CD4-positive, alpha-beta T cell treated with Interleukin-15 for 1 hour (primary cell): ENCODE results near the gene CUEDC1.

Experiments used
- DNase-seq: peaks from one replicate; pipeline ENCODE4 v3.0.0-alpha.2; 2020

The CUEDC1 gene, protein sequence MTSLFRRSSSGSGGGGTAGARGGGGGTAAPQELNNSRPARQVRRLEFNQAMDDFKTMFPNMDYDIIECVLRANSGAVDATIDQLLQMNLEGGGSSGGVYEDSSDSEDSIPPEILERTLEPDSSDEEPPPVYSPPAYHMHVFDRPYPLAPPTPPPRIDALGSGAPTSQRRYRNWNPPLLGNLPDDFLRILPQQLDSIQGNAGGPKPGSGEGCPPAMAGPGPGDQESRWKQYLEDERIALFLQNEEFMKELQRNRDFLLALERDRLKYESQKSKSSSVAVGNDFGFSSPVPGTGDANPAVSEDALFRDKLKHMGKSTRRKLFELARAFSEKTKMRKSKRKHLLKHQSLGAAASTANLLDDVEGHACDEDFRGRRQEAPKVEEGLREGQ

DNA sequence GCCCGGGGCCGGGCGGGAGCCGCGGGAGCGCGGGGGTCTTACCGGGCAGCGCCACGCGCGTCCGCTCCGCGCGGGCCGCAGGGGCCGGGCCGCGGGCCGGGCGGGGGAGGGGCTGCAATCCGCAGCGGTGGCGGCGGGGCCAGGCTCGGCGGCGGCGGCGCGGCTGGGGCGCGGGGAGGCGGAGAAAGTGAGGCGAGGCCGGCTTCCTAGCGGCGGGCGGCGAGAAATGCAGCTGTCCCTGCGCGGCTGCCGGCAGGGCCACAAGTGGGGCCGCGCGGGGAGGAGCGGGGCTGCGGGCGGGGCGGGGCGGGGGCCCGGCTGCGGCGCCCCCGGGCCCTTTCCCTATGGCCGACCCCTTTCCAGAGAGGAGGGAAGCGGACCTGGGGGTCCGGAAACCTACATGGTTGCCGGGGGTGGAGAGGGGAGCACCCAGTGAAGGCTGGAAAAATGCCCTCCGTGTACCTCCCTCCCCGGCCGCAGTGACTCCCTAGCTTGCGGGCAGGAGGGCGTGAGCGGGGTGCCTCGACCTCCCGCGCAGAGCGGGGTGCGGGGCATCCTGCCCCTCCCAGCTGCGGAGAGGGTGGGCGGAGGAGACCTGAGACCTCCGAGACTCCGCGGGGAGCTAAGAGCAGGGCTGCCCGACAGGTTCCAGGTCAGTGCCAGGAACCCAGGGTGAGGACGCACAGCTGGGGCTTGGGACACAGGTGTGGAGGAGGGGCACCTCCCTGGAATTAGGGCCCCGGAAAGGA lies at the start of gene CUEDC1:
Gene CUEDC1, minus strand, starts transcription at position 230 of the 749 bp plus-strand sequence. CDS start 69,848 bp downstream, outside the sequence.
- peak; percentile 63 for DNase-seq

DNA sequence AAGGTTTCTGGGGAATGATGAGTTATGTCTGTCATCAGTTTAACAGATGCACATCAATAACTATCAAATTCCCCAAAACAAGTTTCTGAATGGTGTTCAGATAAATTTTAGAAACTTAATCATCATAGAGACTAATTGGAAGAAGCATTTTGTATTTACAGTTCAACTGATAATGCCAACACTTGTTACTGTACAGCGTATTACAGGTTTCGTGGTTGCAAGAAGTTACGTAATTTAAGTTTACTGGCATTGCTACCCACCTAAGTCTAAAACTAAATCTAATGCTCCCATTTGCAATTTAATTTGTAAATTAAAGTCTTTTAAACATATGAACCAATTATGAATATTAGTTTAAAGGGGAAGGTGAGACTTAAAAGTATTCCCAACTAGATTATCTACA lies 48.8 kb upstream of the CUEDC1 start:
- no peak for DNase-seq

DNA sequence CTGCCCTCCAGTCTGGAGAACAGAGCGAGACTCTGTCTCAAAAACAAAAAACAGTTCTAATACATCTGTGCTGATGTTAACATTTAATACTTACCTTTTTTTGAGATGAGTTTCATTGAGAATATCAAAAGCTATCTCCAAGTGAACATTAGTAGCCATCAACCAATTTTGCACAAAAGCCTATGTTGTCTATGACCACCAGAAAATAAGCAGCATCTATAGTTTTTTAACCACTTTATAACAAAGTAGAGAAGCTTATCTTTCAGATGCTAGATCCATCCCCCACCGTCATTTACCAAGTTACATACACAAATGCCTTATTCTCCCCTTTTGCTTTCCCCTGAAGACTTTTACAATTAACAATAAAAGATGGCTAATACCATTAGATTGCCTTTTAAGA lies 47.8 kb upstream of the CUEDC1 start:
- DNase-seq, result no peak

DNA sequence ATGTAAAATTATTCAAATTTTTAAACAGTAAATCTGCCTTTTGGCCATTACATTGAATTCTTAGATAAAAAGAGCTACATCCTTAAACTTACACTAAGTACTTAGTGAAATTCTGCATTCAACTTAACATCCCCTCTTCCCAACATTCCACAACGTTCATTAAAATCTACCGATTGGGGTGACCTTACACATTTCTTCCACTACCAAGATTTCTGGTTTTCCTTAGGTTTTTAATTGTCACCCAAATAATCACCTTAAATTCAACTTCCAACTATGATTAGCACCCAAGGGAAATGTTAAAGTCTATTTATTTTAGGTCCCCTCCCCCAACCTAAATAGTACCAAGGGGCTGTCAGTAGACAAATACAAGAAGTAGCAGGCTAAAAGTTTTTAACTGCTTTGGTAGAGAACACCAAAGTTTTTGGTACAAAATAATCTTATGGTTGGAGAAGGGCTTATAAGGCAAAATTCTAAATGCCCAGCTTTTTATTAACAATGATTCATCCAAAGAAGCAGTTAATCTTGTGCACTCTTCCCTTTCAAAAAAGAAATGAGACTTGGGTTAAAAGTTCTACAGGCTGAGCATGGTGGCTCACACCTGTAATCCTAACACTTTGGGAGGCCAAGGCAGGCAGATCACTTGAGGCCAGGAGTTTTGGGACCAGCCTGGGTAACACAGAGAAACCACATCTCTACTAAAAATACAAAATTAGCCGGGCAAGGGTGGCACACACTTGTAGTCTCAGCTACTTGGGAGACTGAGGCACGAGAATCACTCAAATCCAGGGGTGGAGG lies 47.1 kb upstream of the CUEDC1 start:
- DNase-seq, result no peak

DNA sequence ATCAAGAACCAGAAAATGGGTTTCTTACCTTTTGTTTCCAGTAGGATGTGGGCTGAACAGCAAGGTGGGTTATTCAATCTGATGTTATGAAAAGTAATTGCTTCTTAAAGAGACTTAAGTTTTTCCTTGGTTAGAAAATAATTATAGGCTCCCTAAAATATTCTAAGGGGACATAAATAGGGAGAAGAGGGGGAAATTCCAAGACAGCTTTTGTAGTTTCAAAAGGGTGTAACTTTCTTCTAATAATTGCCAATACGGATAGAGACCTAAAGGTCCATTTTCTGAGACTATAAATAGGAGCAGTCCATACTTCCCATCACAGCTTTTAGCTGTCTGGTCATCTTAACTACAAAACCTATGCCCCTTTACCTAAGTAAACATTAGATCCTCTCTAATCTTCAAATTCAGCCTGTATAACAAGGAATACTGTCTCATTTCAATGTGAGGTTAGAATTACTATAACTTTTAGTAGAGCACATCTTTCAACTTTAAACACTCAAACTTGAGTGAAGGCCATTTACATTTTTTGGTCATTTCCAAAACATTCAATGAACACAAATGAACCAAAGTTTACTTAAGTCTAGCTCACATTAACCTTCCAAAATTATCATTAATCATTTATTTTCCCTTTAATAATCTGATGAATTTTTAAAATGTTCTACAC lies 46.4 kb upstream of the CUEDC1 start:
- no peak for DNase-seq

DNA sequence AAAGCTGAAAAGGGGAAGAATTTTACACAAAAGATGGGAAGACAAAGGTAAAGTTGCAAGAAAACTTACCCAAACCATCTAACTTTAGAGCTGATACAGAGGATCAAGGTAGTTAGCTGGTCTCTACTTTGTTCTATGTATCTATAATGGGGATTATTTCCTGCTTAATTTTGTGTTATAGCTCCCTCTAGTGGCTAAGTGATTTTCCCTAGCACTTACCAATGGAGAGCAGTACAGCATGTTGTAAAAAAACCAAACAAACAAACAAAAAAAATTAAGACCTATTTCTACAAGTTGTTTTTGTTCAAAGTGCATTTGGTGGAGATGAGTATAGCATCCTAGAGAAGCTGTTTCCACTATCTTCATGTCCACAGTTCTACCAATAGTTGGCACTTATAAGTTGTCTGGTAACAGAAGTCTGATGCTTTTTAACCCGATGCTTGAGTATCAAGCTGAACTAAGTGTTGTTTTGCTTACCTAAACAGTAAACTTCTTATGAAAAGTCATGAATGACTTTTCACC lies 44.3 kb upstream of the CUEDC1 start:
- DNase-seq, result no peak

DNA sequence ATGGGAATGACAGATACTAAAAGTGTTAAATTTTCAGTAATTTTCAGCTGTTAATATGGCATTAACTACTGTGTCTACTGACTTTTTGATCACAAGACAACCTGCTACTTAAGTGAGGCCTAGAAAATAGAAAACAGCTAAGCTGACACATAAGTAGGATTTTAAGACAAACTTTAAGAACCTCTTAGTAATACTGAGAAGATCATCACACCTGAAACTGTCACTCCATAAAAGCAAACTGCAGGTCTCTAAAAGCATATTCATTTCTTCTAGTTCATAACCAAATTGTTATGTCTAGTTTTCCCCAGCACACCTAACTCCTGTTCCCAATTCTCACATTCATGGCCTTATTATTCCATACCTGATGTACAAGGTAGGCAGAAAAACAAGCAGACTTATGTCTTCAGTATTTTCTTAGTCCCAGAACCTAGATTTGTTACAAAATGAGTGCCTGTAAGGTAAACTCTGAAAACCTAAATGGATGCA lies 43.8 kb upstream of the CUEDC1 start:
- no peak for DNase-seq

DNA sequence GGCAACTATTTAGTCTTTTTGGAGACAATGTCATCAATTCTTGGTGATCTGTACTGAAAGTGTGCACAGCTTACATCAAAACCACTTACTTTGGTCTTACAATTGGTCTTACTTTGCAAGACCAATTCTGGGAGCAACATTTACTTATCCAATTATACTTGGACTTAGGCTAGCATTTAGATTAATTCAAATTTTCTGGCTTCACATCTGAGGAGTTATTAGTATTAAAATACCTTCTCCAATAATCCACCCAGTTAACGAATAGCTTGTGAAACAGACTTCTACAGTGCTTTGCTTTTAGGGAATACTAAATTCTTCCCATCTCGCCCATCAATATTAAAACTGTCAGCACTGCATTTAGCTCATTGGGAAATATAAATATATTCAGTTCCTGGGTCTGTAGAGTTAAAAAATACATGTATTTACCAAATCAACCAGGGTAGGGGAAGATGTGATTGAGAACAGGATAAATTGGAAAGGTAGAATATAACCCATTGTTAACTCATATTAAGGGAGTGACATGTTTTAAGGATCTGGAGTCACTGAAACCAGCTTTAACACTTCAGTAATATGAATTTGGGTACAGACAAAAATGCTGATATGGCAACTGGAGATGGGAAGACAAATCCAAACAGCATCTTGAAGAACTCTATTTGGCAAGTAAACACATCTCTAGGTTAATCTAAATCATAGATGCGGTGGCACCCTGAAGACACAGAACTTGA lies 42.0 kb upstream of the CUEDC1 start:
- DNase-seq, result no peak

DNA sequence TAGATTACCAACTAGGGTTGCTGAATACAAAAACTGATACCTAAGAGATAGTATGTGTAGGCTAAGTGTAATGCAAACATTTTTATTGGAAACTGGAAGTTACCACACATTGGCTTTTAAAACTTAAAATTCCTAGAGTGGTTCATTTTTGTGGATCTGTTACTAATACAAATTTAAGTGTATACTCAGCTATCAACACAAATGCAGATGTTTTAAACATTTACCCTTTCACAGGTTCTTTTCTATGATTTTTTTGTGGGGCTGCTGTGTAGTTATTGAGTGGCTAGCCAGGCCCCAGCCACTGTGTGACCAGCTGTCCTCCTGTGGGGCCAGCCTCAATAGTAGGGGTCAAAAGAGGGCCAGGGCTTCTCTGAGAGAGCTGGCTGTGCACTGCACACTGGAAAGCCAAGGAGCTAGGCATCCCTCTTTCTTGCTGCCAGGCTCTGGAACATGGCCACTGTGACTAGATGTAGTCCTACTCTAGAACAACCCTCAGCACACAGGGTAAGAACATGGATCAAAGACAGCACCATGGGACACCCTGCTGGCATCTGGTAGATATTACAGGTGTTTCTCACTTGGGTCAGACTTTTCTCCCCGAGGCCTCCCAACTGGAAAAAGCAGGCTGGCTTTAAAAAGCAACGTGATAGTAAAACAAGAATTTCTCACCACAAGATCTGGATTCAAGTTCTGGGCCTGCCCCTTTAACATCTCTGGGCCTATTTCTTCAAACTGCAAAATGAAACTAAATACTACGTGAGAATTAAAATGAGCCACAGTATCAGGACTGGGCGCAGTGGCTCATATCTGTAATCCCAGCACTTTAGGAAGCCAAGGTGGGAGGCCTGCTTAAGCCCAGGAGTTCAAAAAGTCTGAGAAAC lies 40.1 kb upstream of the CUEDC1 start:
- peak; percentile 68 for DNase-seq

DNA sequence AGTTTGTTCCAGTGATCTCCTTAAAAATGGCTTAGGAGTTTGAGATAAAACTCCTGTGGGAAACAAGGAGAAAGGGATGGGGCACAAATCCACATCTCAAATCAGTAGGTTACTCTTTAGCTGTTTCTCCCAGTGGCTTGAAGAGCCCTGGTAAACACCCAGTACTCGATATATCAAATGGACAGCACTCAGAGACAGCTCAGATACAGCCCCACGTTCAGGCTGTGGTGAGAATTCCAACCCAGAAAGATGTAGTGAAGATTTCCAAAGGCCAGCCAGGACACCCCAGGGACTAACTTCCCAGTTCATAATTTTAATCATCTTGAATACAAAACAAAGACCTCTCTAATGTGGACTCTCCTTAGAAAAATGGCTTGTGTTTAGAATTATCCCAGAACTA lies 39.2 kb upstream of the CUEDC1 start:
- DNase-seq, result no peak

DNA sequence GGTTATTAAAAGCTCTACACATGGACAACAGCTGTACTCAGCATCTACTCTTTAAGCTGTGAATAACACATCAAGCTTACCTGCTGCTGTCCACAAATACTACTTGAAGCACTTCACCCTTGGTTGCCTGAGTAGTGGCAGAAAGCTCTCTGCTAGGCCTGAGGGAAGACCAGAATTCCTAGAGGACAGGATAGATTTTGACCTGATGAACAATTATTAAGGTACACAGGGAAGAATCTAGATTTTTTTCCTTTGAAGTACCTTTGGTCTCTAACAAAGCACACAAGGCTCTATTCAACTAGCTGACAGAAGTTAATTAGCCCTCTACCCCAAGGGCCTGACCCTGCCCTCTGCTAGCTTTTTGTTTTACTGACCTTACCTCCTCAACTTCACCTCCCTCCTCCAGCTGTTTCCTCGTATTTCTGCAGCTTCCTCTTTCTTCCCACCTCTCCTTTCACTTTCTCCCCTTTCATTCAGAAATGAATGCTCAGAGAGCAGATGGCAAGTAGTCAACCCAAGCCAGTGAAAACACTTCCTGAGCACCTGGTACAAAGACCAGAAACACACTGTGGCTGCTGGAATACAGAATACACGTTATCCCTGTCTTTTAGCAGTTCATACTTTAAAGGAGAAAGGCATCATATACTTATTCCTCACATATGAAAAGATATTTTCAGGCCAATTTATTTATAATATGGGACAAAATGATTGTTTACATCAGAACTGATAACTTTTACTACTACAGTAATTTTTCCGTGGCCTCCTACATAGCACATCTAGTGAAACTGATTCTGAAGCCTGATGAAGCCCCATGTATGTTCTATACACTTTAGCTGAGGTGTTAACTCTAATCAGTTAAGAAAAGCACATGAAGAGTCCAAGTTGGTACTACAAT lies 38.5 kb upstream of the CUEDC1 start:
- no peak for DNase-seq

DNA sequence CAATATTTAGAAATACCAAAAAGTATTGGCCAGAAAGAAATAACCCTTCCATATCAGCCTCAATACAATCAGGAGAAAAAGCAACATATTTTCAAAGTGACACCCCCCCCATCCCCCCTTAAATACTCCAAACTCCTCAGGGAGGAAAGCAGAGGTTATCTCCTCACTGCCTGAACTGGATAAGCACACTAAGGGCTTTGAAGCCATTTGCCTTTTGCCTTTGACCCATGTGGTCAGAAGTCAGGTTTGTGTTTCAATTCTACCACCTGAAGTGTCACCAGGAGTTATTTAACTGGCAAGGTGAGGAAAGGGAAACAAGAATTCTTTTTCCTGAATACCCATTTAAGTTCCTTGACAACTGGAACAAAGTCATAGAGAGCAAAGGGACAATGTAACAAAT lies 36.3 kb upstream of the CUEDC1 start:
- no peak for DNase-seq

DNA sequence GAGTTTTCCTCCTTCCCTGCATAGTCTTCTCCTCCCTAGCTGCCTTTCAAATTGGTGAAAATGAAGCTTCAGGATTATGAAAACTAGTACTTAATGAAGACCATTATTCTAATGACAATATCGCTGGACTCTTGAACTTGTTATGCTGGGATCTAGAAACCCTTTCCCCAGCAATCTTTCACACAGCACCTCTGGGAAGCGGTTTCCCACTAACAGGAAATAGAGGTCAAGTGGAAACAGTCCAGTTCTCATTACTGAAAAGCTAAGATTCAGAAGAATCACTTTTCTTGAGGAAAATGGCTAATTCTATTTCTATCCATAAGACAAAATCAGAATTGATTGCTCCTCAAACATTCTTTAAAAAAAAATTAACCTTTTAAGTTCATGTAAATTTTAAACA lies 34.8 kb upstream of the CUEDC1 start:
- no peak for DNase-seq

DNA sequence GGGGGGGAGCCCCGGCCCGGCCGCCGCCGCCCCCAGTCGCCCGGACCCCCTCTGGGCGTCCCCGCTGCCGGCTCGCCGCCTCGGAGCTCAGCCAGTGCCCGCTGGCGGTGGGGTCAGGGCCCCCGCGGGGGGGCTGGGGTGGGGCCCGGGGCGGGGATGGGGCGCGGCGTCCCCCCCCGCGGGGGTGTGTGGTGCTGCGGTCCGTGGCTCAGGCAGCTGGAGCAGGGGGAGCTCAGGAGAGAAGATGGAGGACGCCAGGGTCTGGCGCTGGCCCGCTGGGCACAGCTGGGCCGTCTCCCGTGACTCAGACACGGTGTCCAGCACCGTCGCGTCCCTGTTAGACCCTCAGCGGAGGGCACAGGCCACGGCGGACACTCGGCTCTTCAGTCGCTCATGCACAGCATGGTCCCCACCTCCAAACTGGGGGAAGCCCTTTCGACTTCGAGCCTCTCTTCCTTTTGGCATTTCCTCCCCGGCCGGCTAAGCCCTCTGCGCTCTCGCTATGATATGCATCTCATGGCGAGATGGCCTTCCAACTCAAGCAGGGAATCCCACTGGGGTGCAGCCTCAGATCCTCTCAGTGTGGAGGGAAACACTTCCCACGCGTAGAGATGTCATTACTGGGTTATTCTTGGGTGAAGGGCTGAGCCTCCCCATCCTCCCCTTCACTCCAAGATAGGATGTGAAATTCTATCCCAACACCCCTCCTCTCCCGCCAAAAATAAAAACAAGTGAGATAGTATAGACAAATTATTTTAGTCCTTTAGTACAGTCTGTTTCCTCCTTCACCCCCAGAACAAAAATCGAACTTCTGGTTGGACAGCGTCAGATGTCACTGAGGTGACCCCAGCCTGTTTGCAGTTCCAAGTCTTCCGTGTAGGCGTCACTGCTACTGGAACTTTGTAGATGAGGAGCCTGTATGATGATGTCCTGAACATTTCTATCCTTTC lies 33.4 kb upstream of the CUEDC1 start:
- peak; percentile 70 for DNase-seq

DNA sequence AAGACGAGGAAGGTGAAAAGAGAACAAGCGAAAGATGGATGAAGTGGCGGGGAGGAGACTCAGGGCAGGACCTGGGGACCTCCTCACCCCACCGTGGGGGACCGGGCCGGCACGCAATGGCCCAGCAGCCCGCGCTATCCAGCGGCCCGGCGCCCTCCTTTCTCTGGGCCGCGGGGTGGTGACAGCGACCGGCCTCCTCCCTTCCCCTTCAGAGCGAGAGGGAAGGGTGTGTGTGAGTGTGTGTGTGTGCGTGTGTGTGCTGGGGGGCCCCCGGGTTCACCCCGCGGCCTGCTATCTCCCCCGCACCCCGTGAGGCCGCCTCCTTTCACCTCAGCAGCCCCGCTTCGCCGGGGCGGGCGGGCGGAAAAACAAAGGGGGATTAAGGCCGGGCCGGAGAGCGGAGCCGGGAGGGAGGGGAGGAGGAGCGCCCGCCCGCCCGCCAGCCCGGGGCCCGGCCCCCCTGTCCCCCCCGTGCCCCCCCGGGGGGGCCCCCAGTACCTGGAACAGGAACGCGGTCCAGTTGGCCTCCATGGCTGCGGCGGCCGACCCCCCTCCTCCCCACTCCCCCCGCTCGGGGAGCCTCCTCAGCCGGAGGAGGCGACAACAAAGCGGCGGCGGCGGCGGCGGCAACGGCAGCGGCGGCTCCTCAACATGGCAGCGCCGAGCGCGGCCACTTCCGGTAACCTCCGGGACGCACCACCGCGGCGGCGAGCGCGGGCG lies 32.5 kb upstream of the CUEDC1 start, which contains the start of gene VEZF1:
Gene VEZF1, minus strand, starts transcription at position 674 of the 720 bp plus-strand sequence. Its CDS starts 143 bp downstream, at position 531.
- DNase-seq, result peak; percentile 78

DNA sequence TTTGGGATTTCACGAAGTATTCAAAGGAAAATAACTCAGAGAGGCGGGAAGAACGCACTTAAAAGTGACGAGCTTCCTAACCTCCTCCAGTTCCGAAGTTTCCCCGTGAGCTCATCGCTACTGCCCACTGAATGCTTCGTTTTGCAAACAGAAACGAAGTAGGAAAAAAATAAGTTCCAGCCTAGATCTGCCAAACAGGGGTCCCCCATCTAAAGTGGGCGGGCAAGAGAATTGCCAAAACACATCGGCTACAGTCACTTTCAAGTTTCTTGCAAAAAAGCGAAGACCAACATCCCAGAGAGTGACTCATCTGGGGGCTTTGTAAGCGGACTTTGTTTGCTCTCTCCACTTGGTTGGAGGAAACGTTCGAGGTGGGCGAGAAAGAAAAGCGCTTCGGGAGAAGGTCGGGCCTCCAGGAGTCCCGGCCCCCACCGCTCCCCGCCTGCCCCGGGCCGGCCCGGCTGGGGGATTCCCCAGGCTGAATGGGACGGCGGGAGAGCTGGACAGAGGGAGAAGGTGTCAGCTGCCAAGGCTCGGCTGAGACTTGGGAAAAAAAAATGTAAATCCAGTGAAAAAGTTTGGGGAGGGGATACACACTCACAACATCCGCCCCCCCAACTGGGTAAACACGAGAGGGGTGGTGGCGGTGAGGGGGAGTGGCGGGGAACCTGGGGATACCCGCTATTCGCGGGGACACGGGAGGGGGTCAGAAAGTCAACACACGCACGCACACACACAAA lies 31.8 kb upstream of the CUEDC1 start:
- peak; percentile 41 for DNase-seq

DNA sequence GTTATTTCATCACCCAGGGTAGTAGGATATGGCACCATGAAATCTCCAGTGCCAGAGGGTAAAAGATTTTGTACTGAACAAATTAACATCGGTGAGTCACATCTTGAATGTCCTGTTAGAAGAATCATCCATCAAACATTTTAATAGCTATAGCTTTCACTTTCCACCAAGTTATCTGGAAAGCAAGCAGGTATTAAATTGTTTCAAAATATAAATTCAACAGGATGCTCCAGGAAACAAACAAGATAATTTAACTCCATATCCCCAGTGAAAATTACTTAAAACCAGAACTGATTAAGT lies 30.4 kb upstream of the CUEDC1 start:
- DNase-seq, result no peak
